ENCODE data around the gene GPR139.

DNA sequence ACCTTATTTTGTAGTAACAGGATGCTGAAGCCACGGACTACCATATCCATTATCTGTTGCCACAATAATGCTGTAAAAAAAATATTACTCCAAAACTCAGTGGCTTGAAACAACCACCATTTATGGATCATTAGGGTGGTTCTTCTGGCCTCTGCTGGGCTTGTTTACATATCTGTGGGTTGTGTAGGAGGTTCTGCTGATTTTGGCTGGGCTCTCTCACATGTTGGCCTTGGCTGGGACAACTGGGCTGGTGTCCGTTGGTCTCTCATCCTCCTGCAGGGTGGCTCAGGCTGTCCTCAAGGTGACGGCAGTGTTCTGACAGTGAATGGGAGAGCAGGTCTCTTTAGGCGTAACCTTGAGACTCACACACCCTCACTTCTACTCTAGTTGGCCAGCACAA lies 76.0 kb downstream of the GPR139 start:
- TF ChIP-seq, protein P1, sequence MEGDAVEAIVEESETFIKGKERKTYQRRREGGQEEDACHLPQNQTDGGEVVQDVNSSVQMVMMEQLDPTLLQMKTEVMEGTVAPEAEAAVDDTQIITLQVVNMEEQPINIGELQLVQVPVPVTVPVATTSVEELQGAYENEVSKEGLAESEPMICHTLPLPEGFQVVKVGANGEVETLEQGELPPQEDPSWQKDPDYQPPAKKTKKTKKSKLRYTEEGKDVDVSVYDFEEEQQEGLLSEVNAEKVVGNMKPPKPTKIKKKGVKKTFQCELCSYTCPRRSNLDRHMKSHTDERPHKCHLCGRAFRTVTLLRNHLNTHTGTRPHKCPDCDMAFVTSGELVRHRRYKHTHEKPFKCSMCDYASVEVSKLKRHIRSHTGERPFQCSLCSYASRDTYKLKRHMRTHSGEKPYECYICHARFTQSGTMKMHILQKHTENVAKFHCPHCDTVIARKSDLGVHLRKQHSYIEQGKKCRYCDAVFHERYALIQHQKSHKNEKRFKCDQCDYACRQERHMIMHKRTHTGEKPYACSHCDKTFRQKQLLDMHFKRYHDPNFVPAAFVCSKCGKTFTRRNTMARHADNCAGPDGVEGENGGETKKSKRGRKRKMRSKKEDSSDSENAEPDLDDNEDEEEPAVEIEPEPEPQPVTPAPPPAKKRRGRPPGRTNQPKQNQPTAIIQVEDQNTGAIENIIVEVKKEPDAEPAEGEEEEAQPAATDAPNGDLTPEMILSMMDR (conservative IDR thresholded peaks at IDR 0.05) = no peak
- TF ChIP-seq EZH2 (IDR thresholded peaks at IDR 0.05; ENCODE audit: low read depth) = no peak
